Measurements from ENCODE around the gene INPP5J. TPM values are rescaled to one million over a fixed set of nuclear protein-coding genes. Genes with fewer than 3 reads are reported as not detected.

INPP5J gene
- total and polyA plus RNA-seq, 2 of the 13 experiments (the other 11 are each of a cell fraction or from before 2014, with no cell fraction given): 0.24 to 1.1 TPM

DNA sequence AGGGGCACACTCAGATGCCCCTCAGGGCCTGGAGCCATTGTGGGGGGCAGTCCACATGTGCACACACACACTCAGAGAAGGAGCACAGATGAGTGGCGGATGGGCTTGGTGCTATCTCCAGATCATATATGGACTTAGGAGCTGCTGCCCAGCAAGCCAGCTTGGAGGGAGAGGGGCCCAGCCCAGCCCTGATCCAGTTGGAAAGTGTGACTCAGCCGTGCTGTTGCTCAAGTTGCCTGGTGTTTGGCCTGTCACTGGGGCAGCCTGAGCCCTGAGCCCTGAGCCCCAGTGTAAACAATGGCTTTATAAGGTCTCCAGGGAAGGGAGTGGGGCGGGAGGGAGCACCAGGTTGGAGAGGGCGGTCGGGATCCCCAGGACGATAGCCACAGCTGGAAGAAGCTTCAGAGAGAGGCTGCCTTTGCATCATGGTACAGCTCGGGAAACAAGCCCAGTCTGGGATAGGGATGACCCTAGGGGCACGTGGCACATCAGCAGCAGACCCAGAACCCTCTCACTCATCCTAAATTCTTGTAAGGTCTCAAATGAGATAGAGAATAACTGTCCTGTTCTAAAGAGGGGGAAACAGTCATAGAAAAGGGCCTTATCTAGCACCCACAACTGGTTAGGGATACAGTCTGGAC is 20.2 kb upstream of the INPP5J start (continued):
- TF ChIP-seq, protein P1, sequence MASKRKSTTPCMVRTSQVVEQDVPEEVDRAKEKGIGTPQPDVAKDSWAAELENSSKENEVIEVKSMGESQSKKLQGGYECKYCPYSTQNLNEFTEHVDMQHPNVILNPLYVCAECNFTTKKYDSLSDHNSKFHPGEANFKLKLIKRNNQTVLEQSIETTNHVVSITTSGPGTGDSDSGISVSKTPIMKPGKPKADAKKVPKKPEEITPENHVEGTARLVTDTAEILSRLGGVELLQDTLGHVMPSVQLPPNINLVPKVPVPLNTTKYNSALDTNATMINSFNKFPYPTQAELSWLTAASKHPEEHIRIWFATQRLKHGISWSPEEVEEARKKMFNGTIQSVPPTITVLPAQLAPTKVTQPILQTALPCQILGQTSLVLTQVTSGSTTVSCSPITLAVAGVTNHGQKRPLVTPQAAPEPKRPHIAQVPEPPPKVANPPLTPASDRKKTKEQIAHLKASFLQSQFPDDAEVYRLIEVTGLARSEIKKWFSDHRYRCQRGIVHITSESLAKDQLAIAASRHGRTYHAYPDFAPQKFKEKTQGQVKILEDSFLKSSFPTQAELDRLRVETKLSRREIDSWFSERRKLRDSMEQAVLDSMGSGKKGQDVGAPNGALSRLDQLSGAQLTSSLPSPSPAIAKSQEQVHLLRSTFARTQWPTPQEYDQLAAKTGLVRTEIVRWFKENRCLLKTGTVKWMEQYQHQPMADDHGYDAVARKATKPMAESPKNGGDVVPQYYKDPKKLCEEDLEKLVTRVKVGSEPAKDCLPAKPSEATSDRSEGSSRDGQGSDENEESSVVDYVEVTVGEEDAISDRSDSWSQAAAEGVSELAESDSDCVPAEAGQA (IDR thresholded peaks at IDR 0.05; ENCODE audit: low read depth): no peak
- TF ChIP-seq, protein P1 (CRISPR knock-in tag; IDR thresholded peaks at IDR 0.05; ENCODE audit: borderline replicate concordance): no peak
- TF ChIP-seq ZNF441 (CRISPR knock-in tag; IDR thresholded peaks at IDR 0.05; ENCODE audit: borderline replicate concordance) (no peak), ZNF547 (CRISPR knock-in tag; IDR thresholded peaks at IDR 0.05) (no peak), ZFY (CRISPR knock-in tag; IDR thresholded peaks at IDR 0.05) (no peak; the same call in 1 of the 2 replicates), PBX2 (CRISPR knock-in tag; IDR thresholded peaks at IDR 0.05) (0 out of 2 replicates have a peak, but pooled peaks have one; percentile 18), SMC3 (IDR thresholded peaks at IDR 0.05; ENCODE audit: low read length) (0 out of 2 replicates have a peak, but pooled peaks have one; percentile 6), ZMAT3 (CRISPR knock-in tag; conservative IDR thresholded peaks at IDR 0.05) (no peak), ZHX1 (CRISPR knock-in tag; IDR thresholded peaks at IDR 0.05; ENCODE audit: low read depth) (no peak), ETV5 (CRISPR knock-in tag; IDR thresholded peaks at IDR 0.05; ENCODE audit: borderline replicate concordance) (no peak), GPN1 (CRISPR knock-in tag; IDR thresholded peaks at IDR 0.05; ENCODE audit: borderline replicate concordance) (no peak), ZNF878 (CRISPR knock-in tag; IDR thresholded peaks at IDR 0.05) (no peak), SKIL (CRISPR knock-in tag; IDR thresholded peaks at IDR 0.05; ENCODE audit: borderline replicate concordance) (no peak), TEAD3 (CRISPR knock-in tag; optimal IDR thresholded peaks at IDR 0.05; ENCODE audit: borderline replicate concordance) (no peak), ZSCAN31 (CRISPR knock-in tag; IDR thresholded peaks at IDR 0.05; ENCODE audit: low read depth) (no peak), GABPB1 (CRISPR knock-in tag; IDR thresholded peaks at IDR 0.05) (peak; percentile 25; the same call in 1 of the 2 replicates), KDM2A (CRISPR knock-in tag; IDR thresholded peaks at IDR 0.05; ENCODE audit: borderline replicate concordance, low read depth) (peak; percentile 22; the same call in 1 of the 2 replicates)
- TF ChIP-seq, protein P2, sequence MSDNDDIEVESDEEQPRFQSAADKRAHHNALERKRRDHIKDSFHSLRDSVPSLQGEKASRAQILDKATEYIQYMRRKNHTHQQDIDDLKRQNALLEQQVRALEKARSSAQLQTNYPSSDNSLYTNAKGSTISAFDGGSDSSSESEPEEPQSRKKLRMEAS (IDR thresholded peaks at IDR 0.05): no peak
